GM18517 (cell line): ENCODE results near the gene TAF1.
"Not testable (repeated sequence)": the region's sequence is repeated elsewhere in the genome, so short reads cannot be mapped to it uniquely, and the experiment has no call there.

Experiments
- ATAC-seq: cut with Tn5 transposase; IDR thresholded peaks from one replicate; pipeline ENCODE4 v1.9.1; 2021; ENCODE audit warnings: mild to moderate bottlenecking, moderate library complexity; ENCODE audit not compliant: unreplicated experiment

The TAF1 gene

DNA sequence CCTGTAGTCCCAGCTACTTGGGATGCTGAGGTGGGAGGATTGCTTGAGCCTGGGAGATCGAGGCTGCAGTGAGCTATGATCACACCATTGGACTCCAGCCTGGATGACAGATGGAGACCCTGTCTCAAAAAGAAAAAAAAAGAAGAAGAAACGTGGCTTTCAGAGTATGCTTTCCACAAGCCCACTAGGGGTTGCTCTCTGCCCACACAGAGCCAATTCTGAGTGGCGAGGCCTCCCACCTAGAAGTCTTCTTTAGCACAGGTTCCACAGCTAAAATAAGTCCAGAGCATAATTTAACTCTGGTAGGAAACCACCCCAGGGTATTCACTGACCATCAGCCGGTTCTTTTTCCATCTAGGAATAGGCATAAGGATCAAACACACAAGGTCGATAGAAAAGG is 50.1 kb downstream of the TAF1 start:
- ATAC-seq = not testable (repeated sequence)

DNA sequence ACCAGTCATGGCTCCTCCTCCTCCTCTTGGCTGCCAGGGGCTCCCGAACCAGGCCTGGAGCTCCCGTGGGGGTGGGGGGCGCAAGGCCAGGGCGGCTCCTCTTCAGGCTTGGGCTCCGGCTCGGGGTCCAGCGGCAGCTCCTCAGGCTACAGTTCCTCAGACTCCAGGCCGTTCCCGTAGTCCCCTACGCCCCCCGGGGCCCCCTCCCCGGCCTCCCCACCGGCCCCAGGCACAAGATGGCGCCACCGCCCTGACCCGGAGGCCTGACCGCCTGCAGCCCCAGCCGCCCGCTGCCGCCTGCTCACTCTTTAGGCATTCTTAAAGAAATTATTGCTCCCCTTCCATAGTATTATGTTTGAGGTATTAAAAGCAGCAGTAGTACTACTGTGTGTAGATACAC is 54.5 kb downstream of the TAF1 start:
- no peak for ATAC-seq

DNA sequence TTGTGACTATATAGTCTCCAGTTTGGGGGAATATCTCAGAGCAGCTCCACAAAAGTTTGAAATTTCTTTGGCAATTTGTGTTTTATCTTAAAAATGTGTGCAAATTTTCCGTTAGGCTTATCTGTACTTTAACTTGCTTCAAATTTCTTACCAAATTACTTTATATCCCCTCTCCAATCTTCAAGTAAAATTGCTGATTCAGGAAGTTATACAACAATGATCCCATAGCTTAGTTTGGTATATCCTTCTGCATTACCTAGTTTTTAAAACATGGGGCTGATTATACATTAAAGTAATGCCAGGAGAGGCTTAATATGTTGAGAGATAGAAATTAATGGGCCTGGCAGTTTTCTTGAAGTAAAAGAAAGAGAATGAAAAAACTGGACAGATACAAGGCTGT is 66.6 kb downstream of the TAF1 start:
- no peak for ATAC-seq

DNA sequence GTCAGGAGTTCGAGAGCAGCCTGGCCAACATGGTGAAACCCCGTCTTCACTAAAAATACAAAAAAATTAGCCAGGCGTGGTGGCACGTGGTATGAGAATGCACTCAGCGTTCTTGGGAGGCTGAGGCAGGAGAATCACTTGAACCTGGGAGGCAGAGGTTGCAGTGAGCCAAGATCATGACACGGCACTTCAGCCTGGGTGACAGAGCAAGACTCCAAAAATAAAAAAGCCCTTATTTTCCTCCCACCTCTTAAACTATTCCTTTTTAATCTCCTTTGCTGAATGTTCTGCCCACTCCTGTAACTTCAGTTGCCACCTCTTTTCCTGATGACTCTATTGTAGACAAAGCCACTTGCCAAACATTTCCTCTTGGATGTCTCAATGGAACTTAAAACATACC is 72.6 kb downstream of the TAF1 start:
- no peak for ATAC-seq

DNA sequence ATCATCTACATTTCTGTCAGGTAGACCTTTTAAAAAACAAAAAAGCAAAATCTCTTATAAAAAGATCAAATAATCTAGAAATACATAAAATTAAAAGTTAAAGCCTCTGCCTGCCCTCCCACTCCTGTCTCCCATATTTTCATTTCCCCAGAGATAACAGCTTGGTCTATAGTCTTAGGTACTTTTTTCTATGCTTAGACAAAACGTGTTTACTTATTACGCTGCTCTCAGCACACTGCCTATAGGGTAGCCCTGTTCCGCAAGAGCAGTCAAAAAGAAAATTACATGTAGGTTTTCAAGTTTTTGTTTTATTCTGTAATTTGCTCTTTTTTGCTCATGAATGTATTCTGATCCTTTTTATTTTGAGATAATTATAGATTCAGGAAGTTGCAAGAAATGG is 73.3 kb downstream of the TAF1 start:
- ATAC-seq = no peak

DNA sequence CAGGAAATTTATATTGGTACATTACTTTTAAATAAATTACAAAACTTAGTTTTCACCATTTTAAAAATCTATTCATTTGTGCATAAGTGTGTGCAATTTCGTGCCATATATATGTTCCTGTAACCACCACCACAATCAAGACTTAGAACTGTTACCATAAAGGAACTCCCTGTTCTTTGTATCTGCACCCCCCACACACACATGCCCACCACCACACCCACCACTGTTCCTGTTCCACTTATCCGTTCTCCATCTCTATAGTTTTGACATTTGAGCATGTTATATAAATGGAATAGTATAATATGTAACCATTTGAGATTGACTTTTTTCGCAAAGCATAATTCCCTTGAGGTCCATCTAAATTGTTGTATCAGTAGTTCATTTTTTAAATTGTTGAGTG is 73.7 kb downstream of the TAF1 start:
- no peak for ATAC-seq

DNA sequence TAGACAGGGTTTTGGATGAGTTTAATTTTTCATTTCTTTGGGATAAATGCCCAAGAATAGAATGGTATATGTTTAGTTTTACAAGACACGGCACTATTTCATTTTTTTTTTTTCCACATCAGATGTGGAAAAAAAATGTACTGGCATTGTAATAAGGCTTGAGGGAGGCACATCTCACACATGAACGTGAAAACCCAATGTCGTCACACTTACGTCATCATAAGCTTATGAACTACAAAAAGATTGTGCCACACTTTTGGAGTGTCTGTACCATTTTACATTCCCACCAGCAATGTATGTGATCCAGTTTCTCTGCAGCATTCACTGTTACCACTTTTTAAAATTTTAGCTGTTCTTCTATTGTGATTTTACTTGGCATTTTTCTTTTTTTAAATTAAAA is 74.2 kb downstream of the TAF1 start:
- no peak for ATAC-seq

DNA sequence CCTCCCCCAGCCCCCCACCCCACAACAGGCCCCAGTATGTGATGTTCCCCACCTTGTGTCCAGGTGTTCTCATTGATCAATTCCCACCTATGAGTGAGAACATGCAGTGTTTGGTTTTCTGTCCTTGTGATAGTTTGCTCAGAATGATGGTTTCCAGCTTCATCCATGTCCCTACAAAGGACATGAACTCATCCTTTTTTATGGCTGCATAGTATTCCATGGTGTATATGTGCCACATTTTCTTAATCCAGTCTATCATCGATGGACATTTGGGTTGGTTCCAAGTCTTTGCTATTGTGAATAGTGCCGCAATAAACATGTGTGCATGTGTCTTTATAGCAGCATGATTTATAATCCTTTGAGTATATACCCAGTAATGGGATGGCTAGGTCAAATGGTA is 75.7 kb downstream of the TAF1 start:
- not testable (repeated sequence) for ATAC-seq

DNA sequence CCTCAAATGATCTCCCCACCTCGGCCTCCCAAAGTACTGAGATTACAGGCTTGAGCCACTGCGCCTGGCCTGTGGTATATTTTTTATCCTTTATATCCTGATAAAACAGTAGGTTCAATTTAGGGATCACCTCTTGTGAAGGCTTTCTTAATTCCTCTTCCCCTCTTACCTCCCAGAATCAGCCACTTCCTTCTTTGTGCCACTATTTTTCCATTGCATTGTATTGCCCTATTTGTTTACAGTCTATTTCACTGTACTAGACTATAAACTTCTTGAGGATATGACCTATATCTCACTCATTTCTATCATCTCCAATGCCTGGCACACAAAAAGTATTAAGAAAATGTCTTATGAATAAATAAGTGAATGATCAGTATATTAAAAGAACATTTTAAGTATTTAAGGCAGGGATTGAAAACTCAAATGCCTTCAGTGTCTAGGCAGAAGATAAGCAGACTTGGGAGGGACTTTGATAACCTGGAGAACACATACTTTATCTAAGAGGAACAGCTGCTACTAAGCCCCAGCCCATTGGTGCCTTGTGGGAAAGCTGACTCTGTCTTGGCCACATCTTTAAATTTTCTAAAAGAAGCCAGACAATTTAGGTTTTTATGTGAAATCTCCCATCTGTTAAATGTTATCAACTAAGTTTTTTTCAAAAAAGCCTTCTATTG is 84.4 kb downstream of the TAF1 start:
- no peak for ATAC-seq

DNA sequence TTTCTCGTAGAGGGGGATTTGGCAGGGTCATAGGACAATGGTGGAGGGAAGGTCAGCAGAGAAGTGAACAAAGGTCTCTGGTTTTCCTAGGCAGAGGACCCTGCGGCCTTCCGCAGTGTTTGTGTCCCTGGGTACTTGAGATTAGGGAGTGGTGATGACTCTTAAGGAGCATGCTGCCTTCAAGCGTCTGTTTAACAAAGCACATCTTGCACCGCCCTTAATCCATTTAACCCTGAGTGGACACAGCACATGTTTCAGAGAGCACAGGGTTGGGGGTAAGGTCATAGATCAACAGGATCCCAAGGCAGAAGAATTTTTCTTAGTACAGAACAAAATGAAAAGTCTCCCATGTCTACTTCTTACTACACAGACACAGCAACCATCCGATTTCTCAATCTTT is 85.4 kb downstream of the TAF1 start:
- ATAC-seq = not testable (repeated sequence)

DNA sequence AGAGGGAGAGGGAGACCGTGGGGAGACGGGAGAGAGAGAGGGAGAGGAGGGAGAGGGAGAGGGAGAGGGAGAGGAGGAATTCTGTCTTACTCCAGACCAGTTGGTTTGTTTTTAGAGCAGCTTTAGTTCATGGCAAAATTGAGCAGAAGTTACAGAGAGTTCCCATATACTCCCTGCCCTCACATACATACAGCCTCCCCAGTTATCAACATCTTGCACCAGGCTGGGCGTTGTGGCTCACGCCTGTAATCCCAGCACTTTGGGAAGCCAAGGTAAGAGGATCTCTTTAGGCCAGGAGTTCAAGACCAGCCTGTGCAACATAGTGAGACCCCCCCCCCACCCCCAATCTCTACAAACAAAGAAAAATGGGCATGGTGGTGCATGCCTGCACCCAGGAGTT is 86.9 kb downstream of the TAF1 start:
- ATAC-seq = no peak

DNA sequence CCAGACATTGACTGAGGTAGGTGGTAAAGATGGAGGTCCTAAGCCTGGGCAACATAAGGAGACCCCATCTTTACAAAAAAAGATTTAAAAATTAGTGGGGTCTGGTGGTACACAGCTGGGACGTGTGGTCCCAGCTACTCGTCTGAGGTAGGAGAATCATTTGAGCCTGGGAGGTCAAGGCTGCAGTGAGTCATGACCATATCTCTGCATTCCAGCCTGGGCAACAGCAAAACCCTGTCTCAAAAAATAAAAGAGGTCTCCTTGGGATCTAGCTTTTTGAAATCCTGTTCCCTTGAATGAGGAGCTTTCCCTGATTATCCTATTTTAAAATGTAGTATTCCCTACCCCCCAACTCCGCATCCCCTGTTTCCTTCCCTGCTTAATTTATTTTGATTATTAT is 88.1 kb downstream of the TAF1 start:
- no peak for ATAC-seq

DNA sequence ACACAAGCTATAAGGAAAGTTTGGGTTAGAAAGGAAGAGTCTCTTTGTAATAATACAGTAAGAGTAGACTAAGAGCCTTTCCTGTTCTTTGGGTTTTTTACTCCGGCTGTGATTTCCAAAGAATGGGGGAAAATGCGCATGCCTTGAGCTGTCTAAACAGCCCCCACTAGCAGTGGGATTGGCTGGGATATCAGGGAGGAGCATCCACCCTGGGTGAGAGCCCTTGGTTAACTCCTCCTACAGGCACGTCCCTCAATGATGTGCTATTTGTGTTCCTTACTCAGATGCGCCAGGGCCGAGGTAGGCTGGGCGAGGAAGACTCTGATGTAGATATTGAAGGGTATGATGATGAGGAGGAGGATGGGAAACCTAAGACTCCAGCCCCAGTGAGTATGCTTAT is 92.7 kb downstream of the TAF1 start:
- no peak for ATAC-seq

DNA sequence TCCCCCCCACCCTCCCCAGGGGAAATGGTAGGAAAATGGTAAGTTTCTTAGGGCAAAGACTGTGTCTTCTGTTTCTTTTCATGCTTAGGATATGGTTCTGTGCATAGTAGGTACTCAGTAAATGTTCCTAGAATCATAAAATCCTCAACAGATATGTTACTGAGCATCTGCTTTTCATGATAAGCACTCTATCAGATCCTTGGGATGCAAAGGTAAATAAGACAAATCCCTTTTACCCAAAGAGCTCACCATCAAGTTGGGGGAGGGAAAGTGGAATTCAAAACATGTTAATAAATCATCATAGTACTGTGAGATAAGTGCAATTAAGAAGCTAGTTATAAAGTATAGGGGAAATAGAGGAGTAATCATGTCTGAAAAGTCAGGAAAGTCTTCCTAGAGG is 98.8 kb downstream of the TAF1 start:
- no peak for ATAC-seq

DNA sequence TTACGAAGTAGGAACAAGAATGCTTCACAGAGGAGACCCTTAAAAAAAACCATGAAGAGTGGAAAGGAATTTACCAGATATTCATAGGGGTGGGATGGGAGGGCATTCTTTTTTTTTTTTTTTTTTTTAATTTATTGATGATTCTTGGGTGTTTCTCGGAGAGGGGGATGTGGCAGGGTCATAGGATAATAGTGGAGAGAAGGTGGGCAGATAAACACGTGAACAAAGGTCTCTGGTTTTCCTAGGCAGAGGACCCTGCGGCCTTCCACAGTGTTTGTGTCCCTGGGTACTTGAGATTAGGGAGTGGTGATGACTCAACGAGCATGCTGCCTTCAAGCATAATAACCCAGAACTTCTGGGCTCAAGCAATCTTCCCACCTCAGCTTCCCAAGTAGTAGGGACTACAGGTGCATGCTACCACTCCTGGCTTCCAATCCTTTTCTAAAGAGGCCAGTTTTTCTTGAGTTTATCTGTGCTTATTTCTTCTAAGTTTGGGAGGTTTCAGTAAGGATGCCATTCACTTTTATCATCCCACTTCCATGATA is 100.9 kb downstream of the TAF1 start:
- ATAC-seq = no peak

DNA sequence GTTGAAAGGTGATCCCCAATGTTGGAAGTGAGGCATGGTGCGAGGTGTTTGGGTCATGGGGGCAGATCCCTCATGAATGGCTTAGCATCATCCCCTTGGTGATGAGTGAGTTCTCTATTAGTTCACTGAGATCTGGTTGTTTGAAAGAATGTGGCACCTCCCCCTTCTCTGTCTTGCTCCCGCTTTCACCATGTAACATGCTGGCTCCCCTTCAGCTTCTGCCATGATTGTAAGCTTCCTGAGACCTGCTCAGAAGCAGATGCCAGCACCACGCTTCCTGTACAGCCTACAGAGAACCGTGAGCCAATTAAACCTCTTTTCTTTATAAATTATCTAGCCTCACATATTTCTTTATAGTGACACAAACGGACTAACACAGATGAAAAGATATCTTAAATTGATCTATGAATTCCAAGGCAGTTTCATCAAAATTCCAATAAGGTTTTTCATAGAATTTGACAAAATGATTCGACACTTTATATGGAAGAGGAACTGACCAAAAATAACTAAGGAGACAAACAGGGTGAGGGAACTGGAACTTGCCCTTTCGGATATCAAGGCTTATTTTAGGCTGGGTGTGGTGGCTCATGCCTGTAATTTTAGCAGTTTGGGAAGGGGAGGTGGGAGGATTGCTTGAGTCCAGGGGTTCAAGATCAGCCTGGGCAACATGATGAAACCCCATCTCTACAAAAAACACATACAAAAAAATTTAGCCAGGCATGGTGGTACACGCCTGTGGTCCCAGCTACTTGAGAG is 109.8 kb downstream of the TAF1 start:
- no peak for ATAC-seq

DNA sequence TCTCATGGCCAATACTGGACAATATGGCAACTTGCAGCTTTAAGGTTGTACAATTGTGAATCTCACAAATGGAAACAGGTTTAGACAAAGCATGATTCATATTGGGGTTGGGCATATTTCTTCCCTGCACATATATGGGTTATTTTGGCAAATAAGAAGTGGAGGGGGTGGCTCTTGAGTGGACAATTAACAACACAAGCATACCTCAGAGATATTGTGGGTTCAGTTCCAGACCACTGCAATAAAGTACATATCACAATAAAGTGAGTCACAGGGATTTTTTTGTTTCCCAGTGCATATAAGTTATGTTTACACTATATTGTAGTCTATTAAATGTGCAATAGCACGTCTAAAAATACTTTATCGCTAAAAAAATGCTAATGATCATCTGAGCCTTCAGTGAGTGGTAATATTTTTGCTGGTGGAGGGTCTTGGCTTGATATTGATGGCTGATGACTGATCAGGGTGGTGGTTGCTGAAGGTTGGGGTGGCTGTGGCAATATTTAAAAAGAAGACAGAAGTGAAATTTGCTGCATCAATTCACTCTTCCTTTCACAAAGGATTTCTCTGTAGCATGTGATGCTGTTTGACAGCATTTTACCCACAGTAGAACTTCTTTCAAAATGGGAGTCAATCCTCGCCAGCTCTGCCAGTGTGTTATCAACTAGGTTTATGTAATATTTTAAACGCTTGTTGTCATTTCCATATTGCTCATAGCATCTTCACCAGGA is 116.2 kb downstream of the TAF1 start:
- no peak for ATAC-seq

DNA sequence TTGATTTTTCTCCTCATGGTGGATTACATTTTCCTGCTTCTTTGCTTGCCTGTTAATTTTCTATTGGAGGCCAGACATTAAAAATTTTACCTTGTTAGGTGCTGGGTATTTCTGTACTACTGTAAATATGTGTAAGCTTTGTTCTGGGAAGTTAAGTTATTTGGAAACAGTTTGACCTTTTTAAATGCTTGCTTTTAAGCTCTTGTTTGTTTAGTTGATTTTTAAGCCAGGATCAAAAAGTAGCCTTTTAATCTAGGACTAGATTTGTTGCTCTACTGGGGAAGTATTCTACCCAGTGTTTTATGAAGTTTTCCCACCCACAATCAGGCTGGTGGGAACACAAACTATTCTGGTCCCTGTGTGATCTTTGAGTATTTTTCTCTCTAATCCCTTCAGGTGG is 121.7 kb downstream of the TAF1 start:
- ATAC-seq = no peak

DNA sequence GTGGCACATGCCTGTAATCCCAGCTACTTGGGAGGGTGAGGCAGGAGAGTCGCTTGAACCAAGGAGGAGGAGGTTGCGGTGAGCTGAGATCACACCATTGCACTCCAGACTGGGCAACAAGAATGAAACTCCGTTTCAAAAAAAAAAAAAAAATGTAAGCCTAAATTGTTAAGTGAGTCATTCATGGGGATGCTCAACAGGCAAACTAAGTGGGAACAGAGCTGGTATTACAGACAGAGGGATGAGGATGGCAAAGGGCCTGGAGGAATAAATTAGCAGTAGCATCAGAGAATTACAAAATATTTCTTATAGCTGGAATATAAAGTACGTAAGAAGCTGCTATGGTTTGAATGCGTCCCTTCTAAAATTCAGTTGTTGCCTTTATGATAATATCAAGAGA is 123.4 kb downstream of the TAF1 start:
- ATAC-seq = no peak

DNA sequence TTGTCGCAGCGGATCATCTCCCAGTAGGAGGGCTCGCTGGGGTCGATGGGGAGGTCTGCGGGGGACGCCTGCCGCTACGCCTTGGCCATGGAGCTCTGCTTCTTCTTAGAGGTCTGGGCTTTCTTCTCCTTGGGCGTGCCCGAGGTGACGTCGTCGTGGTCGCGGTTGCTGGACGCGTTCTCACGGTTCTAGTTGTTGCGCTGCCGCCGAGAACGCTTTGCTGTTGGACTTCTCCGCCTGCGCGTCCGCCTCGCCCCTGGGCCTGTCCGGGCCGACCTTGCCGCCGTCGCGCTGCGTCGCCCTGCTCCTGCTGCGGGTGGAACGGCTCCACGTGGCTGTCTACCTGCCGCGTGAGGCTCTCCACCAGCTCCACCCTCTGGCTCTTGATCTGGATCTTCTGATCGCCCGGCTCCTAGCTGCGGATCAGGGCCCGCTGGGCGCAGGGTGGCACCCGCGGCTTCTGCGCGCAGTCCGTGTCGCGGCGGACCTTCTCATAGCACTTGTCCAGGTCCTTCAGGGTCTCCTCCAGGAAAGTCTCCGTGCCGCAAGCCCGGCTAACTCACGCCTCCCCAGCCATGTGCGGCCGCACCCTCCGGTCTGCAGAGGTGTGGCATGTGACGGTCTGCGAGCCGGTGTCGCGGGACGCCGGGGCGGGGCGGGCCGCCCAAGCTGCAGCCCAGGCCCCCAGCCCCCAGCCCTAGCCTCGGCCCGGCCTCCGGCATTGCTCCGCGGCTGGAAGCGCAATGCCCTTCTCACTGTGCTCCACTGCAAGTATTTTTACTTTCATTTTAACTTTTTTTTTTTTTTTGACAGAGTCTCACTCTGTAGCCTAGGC is 126.3 kb downstream of the TAF1 start:
- peak; percentile 67 for ATAC-seq

DNA sequence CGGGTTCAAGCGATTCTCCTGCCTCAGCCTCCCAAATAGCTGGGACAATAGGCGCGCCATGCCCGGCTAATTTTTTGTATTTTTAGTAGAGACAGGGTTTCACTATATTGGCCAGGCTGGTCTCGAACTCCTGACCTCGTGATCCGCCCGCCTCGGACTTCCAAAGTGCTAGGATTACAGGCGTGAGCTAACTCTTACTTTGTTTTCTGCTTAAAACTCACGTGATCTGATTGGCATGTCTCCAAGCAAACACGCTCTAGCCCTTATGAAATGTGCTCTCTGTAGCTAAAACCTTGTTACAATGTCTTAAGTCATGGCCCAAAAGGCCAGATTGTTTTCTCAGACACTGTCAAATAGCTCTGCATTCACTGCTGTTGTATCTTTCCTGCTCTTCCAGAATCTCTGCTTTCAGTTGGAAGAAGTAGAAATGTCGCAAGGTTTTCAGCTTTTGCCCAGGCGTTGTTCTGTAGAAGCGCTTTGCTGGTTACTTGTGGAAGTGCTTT is 127.0 kb downstream of the TAF1 start:
- ATAC-seq = no peak
